Hepatic stellate cell (primary cell): ENCODE results near the gene CELF2.

ENCODE experiments used
- DNase-seq: peaks from one replicate; pipeline ENCODE4 v3.0.0; 2011; ENCODE audit warnings: low spot score

CELF2 gene

GRCh38 chr10:11023009-11023953 lies 5.6 kb downstream of the CELF2 start:
- DNase-seq, result no peak

- DNase-seq, result no peak
These were observed 6.9 kb downstream of the CELF2 start for GRCh38 chr10:11024596-11024995.

GRCh38 chr10:11025978-11026377 lies 8.3 kb downstream of the CELF2 start:
- DNase-seq, result no peak

- no peak for DNase-seq
These were observed 9.1 kb downstream of the CELF2 start for GRCh38 chr10:11026773-11027172.

DNA sequence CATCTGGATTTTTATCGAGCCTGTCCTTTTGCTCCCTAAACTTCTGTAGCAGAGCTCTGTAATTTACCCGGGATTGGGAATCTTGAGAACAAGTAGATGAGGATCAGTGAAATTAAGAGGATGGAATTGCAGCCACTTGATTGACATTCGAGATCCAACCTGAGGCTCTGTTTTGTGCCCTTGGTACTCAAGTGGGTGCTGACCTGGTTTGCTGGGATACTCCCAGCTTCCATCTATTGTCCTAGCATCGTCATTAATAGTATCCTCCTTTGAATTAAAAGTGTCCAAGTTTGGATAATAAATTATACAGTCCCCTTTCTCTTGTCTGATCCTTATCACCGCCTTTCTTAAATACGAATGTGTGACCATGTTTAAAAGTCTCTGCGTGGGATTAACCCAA lies 17.1 kb downstream of the CELF2 start:
- no peak for DNase-seq

DNA sequence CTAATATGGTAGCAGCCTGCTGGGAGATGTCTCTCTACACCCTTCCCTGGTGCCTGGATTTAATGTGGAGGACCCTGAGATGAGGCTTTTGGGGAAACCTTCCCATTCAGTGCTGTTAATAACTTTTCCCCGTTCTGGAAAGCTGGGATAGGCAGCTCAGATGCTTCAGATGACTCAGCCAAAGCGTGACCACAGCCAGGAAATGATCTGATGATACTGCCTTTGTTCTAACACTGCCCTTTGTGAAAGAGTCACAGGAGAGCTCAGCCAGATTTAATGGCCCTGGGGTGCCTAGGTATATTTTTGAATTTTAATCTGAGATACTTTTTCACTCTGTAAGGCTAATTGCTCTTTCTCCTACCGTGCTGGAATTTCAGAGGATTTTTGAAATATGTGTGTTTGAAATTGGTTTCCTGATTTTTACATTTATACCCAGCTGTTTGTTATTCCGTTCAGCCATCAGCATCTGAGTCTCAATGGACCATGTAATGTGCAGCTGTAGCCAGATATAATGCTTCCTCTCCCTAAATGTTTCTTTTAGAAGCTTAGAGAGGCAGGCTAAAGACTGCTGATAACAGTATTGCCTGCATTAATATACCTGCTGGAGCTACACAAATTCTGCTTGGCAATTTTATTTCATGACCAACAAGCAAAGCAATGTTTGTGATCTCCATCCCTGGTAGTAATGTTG lies 17.8 kb downstream of the CELF2 start:
- DNase-seq, result peak; percentile 17

GRCh38 chr10:11036424-11037011 lies 18.8 kb downstream of the CELF2 start:
- peak; percentile 50 for DNase-seq

GRCh38 chr10:11037991-11038390 lies 20.3 kb downstream of the CELF2 start:
- DNase-seq, result no peak

- DNase-seq, result no peak
These were observed 24.7 kb downstream of the CELF2 start for GRCh38 chr10:11042357-11042756.

DNA sequence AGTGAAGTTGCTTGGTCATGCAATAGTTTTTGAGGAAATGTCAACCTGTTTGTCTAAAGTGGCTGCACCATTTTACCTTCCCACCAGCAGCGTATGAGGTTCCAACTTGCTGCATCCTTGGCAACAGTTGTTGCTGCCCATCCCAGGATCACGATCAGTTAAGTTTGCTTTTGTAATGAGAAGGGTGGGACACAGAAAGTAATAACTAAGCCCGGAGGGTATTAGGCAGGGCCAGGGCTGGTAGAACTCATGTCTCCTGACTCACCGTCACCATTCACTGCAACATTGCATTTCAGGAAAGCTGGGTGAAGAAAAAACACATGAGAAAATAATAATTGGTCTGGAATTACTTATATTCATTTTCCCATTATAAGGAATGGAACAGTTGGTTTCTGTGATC lies 25.4 kb downstream of the CELF2 start:
- no peak for DNase-seq

GRCh38 chr10:11043446-11044127 lies 25.9 kb downstream of the CELF2 start:
- DNase-seq, result no peak

DNA sequence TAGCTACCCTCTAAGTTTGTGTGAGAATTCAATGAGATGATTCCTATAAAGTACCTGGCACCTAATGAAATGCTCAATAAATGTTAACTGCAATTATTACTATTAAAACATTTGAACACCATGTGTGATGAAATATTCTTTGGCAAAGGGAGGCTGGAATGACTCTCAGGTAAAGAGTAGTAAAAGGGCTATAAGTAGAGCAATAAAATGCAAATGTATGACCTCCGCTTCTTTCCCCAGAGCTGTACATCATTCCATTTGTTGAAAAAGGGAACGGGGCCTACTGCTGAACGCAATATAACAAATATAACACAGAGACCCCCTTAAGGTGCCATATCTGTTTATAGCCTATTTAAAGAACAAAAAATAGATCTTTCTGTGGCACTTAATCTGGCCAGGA lies 27.8 kb downstream of the CELF2 start:
- DNase-seq, result no peak

DNA sequence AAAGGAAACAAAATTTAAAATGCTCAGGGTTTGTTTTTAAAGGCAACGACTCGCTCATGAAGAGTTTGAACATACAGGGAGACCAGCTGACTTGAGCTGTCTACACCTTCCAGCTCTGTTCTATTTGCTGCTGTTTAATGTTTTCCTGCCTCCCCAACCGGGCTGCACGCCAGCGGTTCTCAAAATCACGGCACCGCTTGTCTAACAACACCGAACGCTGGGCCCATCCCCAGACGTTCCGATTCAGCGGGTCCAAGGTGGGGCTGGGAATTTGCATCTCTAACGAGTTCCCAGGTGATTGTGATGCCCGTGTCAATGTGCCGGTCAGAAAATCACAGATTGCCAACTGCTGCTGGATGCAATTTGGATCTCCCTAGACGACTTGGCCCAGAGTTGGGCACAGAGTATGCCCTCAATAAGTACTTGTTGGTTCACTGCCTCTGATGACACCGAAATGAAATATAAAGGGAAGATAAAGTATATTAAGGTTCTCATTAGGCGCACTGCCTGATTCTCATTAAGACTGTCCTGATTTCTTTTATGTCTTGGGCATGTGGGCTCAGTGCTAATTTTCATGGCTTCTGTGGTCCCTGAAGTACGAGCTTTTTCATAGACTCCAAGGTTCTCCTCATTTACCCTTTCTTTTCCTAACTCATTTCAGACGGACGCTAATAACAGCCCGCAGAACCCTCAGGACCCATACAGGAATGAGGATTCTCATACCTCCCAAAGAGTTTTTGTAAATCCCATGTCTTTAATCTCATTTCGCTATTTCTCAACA lies 28.5 kb downstream of the CELF2 start:
- DNase-seq, result no peak

- DNase-seq, result no peak
These were observed 29.1 kb downstream of the CELF2 start for GRCh38 chr10:11046776-11047160.

- no peak for DNase-seq
These were observed 31.1 kb downstream of the CELF2 start for GRCh38 chr10:11048707-11049278.

DNA sequence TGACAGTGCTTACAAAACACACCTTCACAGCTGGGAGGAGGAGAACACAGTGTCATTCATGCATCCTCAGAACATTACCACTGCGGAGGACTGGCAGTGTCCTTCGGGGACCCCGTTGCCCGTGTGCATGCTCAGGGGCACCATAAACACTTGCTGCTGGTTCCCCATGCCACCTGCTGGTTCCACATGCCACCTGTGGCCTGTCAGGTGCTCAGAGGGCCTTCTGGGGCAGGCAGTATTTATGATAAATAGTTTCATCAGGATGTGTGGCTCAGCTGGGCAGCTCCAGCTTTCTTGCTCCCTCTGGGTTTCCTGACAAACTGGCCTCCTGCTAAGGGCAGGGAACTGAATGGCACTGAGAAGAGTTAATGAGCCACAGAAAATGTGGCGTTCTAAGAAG lies 32.1 kb downstream of the CELF2 start:
- DNase-seq, result no peak

DNA sequence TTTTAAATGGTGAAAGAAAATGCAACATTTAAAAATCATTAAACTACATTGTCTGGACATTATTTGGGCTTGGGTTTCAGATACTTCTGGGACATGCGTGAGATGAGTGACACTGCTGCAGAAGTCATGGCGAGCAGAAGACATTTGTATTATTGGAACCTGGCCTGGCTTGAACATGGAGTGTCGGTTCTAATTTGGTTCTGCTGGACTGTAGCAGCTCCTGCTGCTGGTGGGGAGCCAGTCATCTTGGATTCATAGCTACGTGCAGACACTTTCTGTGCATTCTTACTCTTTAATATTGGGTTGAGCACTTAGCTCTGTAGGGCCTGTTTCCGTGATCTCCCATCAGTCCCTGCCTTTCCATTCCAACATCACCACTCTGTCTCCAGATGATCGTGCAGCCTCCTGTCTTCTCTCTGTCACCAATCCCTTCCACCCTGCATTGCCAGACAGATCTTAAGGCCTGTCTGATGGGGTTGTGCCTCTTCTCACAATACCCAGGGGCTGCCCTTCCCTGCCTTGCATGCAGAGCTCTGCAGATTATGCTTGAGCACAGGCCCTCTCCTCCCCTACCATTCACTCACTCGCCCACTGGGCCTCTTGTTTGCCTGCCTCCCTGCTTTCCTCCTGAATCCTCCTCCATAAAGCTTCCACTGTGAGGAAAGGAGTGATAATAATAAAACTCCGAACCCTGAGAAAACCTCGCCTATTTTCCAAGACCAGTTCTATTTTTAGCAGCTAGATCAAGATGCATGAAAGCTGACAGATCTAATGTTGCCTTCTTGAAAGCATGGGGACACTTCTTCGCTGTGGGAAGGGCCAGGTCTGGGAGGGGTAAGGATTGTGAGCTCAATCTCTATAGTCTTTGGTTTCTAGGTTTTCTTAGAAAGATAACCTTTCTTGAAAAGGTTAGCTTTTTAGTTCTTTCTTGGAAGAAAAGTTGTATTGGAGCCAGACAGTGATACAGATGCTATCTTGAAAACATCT lies 32.9 kb downstream of the CELF2 start:
- no peak for DNase-seq

DNA sequence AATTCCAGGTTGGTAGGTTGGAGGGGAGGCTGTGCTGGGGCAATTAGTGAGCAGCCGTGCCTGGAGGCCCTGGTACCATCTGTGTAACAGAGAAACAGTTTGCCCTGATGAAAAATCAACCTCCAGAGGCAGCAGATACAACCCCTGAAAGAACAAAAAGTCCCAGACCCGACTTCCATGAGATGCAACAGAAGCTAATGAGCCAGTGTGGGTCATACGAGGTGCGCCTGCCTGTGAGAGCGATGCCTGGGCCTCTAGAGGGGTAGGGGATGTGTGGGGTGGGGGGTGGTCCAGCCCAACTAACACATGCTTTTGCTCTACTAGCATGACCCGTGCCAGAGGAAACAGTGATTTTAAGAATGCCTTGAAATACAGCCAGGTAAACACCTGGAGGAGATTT lies 39.3 kb downstream of the CELF2 start:
- DNase-seq, result no peak

- no peak for DNase-seq
These were observed 39.8 kb downstream of the CELF2 start for GRCh38 chr10:11057448-11057847.

DNA sequence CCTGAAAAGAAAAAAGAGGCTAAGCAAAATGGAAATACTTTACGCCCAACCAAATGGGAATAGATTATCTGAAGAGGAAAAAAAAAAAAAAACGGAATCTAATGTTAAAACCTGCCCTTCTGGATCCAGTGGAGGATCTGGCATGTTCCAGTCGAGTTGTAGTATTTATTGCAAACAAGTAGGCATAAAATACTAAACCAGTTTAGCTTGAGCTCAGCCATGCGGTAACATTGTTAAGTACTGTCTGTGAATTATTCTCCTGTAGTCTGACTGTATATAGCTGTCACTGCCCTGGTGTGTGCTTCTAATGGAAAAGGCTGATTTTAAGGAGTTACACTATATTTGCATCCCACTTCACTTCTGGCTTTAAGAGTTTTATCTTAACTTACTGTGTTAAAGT lies 40.3 kb downstream of the CELF2 start:
- DNase-seq, result no peak
